Measurements from ENCODE around the gene SMCO4.

SMCO4 gene

GRCh38 chr11:93549976-93550375 is 6.8 kb upstream of the SMCO4 start:
- Histone ChIP-seq H3K9ac (ENCODE audit: low read depth, low read length, poor library complexity) (no peak overlapping the region), H3K18ac (ENCODE audit: low read length) (no peak overlapping the region), H2BK120ac (ENCODE audit: low read depth, low read length) (no peak overlapping the region), H3K4me1 (ENCODE audit: control insufficient read depth in 2 of 2, insufficient read depth in 1 of 2, low read depth in 1 of 2, low read length in 2 of 2) (peaks cover 2% of the 10 kb centered on the region in 2 donors), H3K79me1 (ENCODE audit: low read depth, low read length) (no peaks in the 10 kb centered on the region), H4K91ac (ENCODE audit: low read depth, low read length, poor library complexity) (no peak overlapping the region), H4K8ac (ENCODE audit: low read depth, low read length) (no peak overlapping the region), H3K4ac (ENCODE audit: low read length) (no peak overlapping the region), H2AK5ac (ENCODE audit: low read depth, low read length) (no peak overlapping the region), H3K23ac (ENCODE audit: low read depth, low read length, poor library complexity) (no peak overlapping the region), H3K36me3 (replicated peaks in 1 of 2; ENCODE audit: control insufficient read depth in 2 of 2, insufficient read depth in 2 of 2, low read length in 2 of 2) (no peaks in the 10 kb centered on the region), H3K9me3 (replicated peaks in 1 of 2; ENCODE audit: control insufficient read depth in 2 of 2, insufficient read depth in 1 of 2, low read depth in 1 of 2, low read length in 2 of 2) (no peaks in the 10 kb centered on the region), H2BK12ac (ENCODE audit: low read length) (no peak overlapping the region), H3K4me3 (ENCODE audit: low read length in 2 of 2) (no peak overlapping the region), H2BK15ac (ENCODE audit: low read length) (no peak overlapping the region), H3K14ac (ENCODE audit: low read length) (no peak overlapping the region), H3K27ac (replicated peaks; ENCODE audit: low read length) (no peak overlapping the region), H3K27me3 (ENCODE audit: control insufficient read depth in 3 of 3, insufficient read depth in 3 of 3, low read depth in 1 of 3, low read length in 3 of 3) (peaks cover 0 to 26% (median 0%) of the 10 kb centered on the region in 3 experiments), H2AFZ (ENCODE audit: low read length) (no peak overlapping the region), H2BK5ac (ENCODE audit: low read length) (no peak overlapping the region), H3K4me2 (ENCODE audit: insufficient read depth, low read length, poor library complexity, severe bottlenecking) (no peak overlapping the region)
- WGBS, 2 donors (ENCODE audit: extremely low coverage in 2 of 2, insufficient read length in 2 of 2, insufficient replicate concordance in 1 of 2), result no CpG with 5 or more reads among the region's 4 CpGs
- DNase-seq (ENCODE audit: low spot score), result no peak

GRCh38 chr11:93548679-93549319 is 5.6 kb upstream of the SMCO4 start:
- Histone ChIP-seq H3K14ac (ENCODE audit: low read length) (no peak overlapping the region), H3K79me1 (ENCODE audit: low read depth, low read length) (no peaks in the 10 kb centered on the region), H4K8ac (ENCODE audit: low read depth, low read length) (no peak overlapping the region), H2BK120ac (ENCODE audit: low read depth, low read length) (no peak overlapping the region), H4K91ac (ENCODE audit: low read depth, low read length, poor library complexity) (no peak overlapping the region), H3K36me3 (replicated peaks in 1 of 2; ENCODE audit: control insufficient read depth in 2 of 2, insufficient read depth in 2 of 2, low read length in 2 of 2) (no peaks in the 10 kb centered on the region), H3K18ac (ENCODE audit: low read length) (no peak overlapping the region), H2AK5ac (ENCODE audit: low read depth, low read length) (no peak overlapping the region), H3K27me3 (ENCODE audit: control insufficient read depth in 3 of 3, insufficient read depth in 3 of 3, low read depth in 1 of 3, low read length in 3 of 3) (peaks cover 0 to 31% (median 0%) of the 10 kb centered on the region in 3 experiments), H3K27ac (replicated peaks; ENCODE audit: low read length) (no peak overlapping the region), H3K4me3 (ENCODE audit: low read length in 2 of 2) (no peak overlapping the region), H3K4me1 (ENCODE audit: control insufficient read depth in 2 of 2, insufficient read depth in 1 of 2, low read depth in 1 of 2, low read length in 2 of 2) (peaks cover 2% of the 10 kb centered on the region in 2 donors), H2AFZ (ENCODE audit: low read length) (no peak overlapping the region), H3K23ac (ENCODE audit: low read depth, low read length, poor library complexity) (no peak overlapping the region), H3K9me3 (replicated peaks in 1 of 2; ENCODE audit: control insufficient read depth in 2 of 2, insufficient read depth in 1 of 2, low read depth in 1 of 2, low read length in 2 of 2) (no peaks in the 10 kb centered on the region), H3K4ac (ENCODE audit: low read length) (no peak overlapping the region), H3K9ac (ENCODE audit: low read depth, low read length, poor library complexity) (no peak overlapping the region), H2BK5ac (ENCODE audit: low read length) (no peak overlapping the region), H3K4me2 (ENCODE audit: insufficient read depth, low read length, poor library complexity, severe bottlenecking) (no peak overlapping the region), H2BK15ac (ENCODE audit: low read length) (no peak overlapping the region), H2BK12ac (ENCODE audit: low read length) (no peak overlapping the region)
- no peak for DNase-seq (ENCODE audit: low spot score)
- WGBS, 2 donors (ENCODE audit: extremely low coverage in 2 of 2, insufficient read length in 2 of 2, insufficient replicate concordance in 1 of 2), result no CpG with 5 or more reads among the region's 6 CpGs

DNA sequence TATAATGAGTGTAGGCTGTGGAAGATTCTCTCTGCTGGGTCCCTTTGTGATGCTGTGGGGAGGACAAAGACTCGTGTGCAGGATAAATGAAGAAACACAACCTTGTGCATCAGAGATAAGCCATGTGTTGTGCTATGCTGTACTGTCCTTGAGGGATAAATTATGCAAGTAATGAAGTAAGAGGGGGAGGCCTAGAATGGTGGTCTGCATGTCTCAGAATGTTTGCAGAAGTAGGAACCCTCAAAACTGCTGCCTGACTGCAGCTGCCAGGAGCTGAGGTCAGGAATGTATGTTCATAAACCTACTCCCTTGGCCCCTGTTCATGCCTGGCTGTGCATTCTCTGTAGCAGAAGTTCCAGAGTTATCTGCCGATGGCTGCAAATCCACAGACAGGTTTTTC is 4.6 kb upstream of the SMCO4 start:
- WGBS, 2 donors (ENCODE audit: extremely low coverage in 2 of 2, insufficient read length in 2 of 2, insufficient replicate concordance in 1 of 2), result no CpG with 5 or more reads among the region's 2 CpGs
- no peak overlapping the region for H3K4me3 ChIP-seq (ENCODE audit: low read length in 2 of 2)

DNA sequence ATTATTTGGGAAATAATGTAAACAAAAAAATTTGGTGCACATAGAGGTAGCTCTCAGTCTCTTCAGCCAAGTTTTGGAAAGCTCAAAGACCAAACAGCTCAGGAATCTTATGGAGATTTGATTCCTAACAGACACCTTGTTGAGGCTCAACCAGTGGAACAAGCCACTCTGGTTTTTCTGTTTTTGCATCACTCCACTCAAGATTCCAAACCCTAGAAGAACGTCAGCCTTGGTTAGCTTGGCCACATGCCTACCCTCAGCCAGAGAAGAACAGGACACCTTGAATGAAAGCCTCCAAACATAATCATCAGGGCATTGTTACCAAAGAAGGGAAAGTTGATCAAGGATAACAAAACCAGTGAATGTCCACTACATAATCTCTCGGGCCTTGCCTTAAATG is 3.8 kb upstream of the SMCO4 start:
- Histone ChIP-seq H3K79me1 (ENCODE audit: low read depth, low read length) (peaks cover 2% of the 10 kb centered on the region), H4K8ac (ENCODE audit: low read depth, low read length) (no peak overlapping the region), H3K36me3 (replicated peaks in 1 of 2; ENCODE audit: control insufficient read depth in 2 of 2, insufficient read depth in 2 of 2, low read length in 2 of 2) (no peaks in the 10 kb centered on the region), H3K27me3 (ENCODE audit: control insufficient read depth in 3 of 3, insufficient read depth in 3 of 3, low read depth in 1 of 3, low read length in 3 of 3) (peaks cover 0 to 31% (median 0%) of the 10 kb centered on the region in 3 experiments), H4K91ac (ENCODE audit: low read depth, low read length, poor library complexity) (no peak overlapping the region), H3K14ac (ENCODE audit: low read length) (no peak overlapping the region), H3K9me3 (replicated peaks in 1 of 2; ENCODE audit: control insufficient read depth in 2 of 2, insufficient read depth in 1 of 2, low read depth in 1 of 2, low read length in 2 of 2) (no peaks in the 10 kb centered on the region), H2BK5ac (ENCODE audit: low read length) (no peak overlapping the region), H3K23ac (ENCODE audit: low read depth, low read length, poor library complexity) (no peak overlapping the region), H3K4ac (ENCODE audit: low read length) (no peak overlapping the region), H2AFZ (ENCODE audit: low read length) (no peak overlapping the region), H2AK5ac (ENCODE audit: low read depth, low read length) (no peak overlapping the region), H3K18ac (ENCODE audit: low read length) (no peak overlapping the region), H3K27ac (replicated peaks; ENCODE audit: low read length) (no peak overlapping the region), H2BK12ac (ENCODE audit: low read length) (no peak overlapping the region), H3K4me3 (ENCODE audit: low read length in 2 of 2) (no peak overlapping the region), H3K9ac (ENCODE audit: low read depth, low read length, poor library complexity) (no peak overlapping the region), H2BK120ac (ENCODE audit: low read depth, low read length) (no peak overlapping the region), H3K4me2 (ENCODE audit: insufficient read depth, low read length, poor library complexity, severe bottlenecking) (no peak overlapping the region), H2BK15ac (ENCODE audit: low read length) (no peak overlapping the region), H3K4me1 (ENCODE audit: control insufficient read depth in 2 of 2, insufficient read depth in 1 of 2, low read depth in 1 of 2, low read length in 2 of 2) (peaks cover 5 to 6% of the 10 kb centered on the region in 2 donors)
- no peak for DNase-seq (ENCODE audit: low spot score)
- no CpG with 5 or more reads among the region's 2 CpGs for WGBS, 2 donors (ENCODE audit: extremely low coverage in 2 of 2, insufficient read length in 2 of 2, insufficient replicate concordance in 1 of 2)

More for the DNA sequence above, 4.6 kb upstream of the SMCO4 start:
- no peak overlapping the region for H3K27ac ChIP-seq (replicated peaks; ENCODE audit: low read length)
- no peak overlapping the region for H4K8ac ChIP-seq (ENCODE audit: low read depth, low read length)
- H3K27me3 ChIP-seq (ENCODE audit: control insufficient read depth in 3 of 3, insufficient read depth in 3 of 3, low read depth in 1 of 3, low read length in 3 of 3), result peaks cover 0 to 31% (median 0%) of the 10 kb centered on the region in 3 experiments
- H3K18ac ChIP-seq (ENCODE audit: low read length), result no peak overlapping the region
- no peak overlapping the region for H3K4me2 ChIP-seq (ENCODE audit: insufficient read depth, low read length, poor library complexity, severe bottlenecking)
- DNase-seq (ENCODE audit: low spot score), result no peak
- H2AFZ ChIP-seq (ENCODE audit: low read length), result peak overlapping the region; percentile 3
- H3K4ac ChIP-seq (ENCODE audit: low read length), result no peak overlapping the region
- no peak overlapping the region for H3K9ac ChIP-seq (ENCODE audit: low read depth, low read length, poor library complexity)
- no peak overlapping the region for H2BK12ac ChIP-seq (ENCODE audit: low read length)
- no peaks in the 10 kb centered on the region for H3K79me1 ChIP-seq (ENCODE audit: low read depth, low read length)
- H3K4me1 ChIP-seq (ENCODE audit: control insufficient read depth in 2 of 2, insufficient read depth in 1 of 2, low read depth in 1 of 2, low read length in 2 of 2), result peaks cover 2 to 4% of the 10 kb centered on the region in 2 donors
- no peak overlapping the region for H2BK5ac ChIP-seq (ENCODE audit: low read length)
- H3K14ac ChIP-seq (ENCODE audit: low read length), result no peak overlapping the region
- no peak overlapping the region for H4K91ac ChIP-seq (ENCODE audit: low read depth, low read length, poor library complexity)
- no peak overlapping the region for H2BK120ac ChIP-seq (ENCODE audit: low read depth, low read length)
- no peaks in the 10 kb centered on the region for H3K9me3 ChIP-seq (replicated peaks in 1 of 2; ENCODE audit: control insufficient read depth in 2 of 2, insufficient read depth in 1 of 2, low read depth in 1 of 2, low read length in 2 of 2)
- H3K23ac ChIP-seq (ENCODE audit: low read depth, low read length, poor library complexity), result no peak overlapping the region
- H2AK5ac ChIP-seq (ENCODE audit: low read depth, low read length), result no peak overlapping the region
- H3K36me3 ChIP-seq (replicated peaks in 1 of 2; ENCODE audit: control insufficient read depth in 2 of 2, insufficient read depth in 2 of 2, low read length in 2 of 2), result no peaks in the 10 kb centered on the region
- H2BK15ac ChIP-seq (ENCODE audit: low read length), result no peak overlapping the region
